Suprapubic skin (tissue), 4 donors: Measurements from ENCODE around the gene FOXN3. TPM values are rescaled to one million over a fixed set of nuclear protein-coding genes. Genes with fewer than 3 reads are reported as not detected.

Experiments
- DNase-seq, 2 donors: peaks; one replicate each; pipeline ENCODE4 v3.0.0-alpha.2; 2019; ENCODE audit warnings: low spot score in 2 of 2
- H3K27ac ChIP-seq: fragments of 200-600 bp; sonication (generic); one replicate; pipeline ENCODE4 v1.5.1; 2019
- H3K27me3 ChIP-seq: fragments of 200-600 bp; sonication (generic); one replicate; pipeline ENCODE4 v1.5.1; 2019
- H3K36me3 ChIP-seq: fragments of 200-600 bp; sonication (generic); one replicate; pipeline ENCODE4 v1.5.1; 2019
- H3K4me1 ChIP-seq: fragments of 200-600 bp; sonication (generic); one replicate; pipeline ENCODE4 v1.5.1; 2019
- H3K4me3 ChIP-seq: fragments of 200-600 bp; sonication (generic); one replicate; pipeline ENCODE4 v1.5.1; 2019; ENCODE audit warnings: mild to moderate bottlenecking
- H3K9me3 ChIP-seq: fragments of 200-600 bp; sonication (generic); one replicate; pipeline ENCODE4 v1.5.1; 2019
- CTCF ChIP-seq, 2 donors: fragments of 200-600 bp in 1 of 2; fragments of 450-650 bp in 1 of 2; sonication (generic) in 1 of 2; IDR thresholded peaks; one replicate each; pipeline ENCODE4 v1.5.1; 2016 to 2019; ENCODE audit warnings: antibody characterized with exemption in 2 of 2, mild to moderate bottlenecking in 1 of 2, moderate library complexity in 1 of 2
- EP300 ChIP-seq: sonication (generic); formaldehyde crosslinking; IDR thresholded peaks from one replicate; pipeline ENCODE4 v1.6.1; 2017; ENCODE audit warnings: antibody characterized with exemption
- POLR2A ChIP-seq, 2 donors: fragments of 450-650 bp; IDR thresholded peaks; one replicate each; pipeline ENCODE4 v1.6.1; 2017; ENCODE audit warnings: antibody characterized with exemption in 2 of 2, mild to moderate bottlenecking in 2 of 2, moderate library complexity in 2 of 2
- POLR2AphosphoS5 ChIP-seq, 3 donors: sonication (generic); formaldehyde crosslinking; IDR thresholded peaks; one replicate each; pipeline ENCODE4 v1.6.1; 2017; ENCODE audit warnings: antibody characterized with exemption in 3 of 3
- WGBS: methylation state at CpG from one replicate; pipeline ENCODE4 v1.1.5; 2018; 5-methylcytosine and 5-hydroxymethylcytosine counted together
- total RNA-seq, 4 donors: library from RNA; depleted of rRNA; stranded (reverse); fragments of >200 nt; gene quantifications; one replicate each; pipeline ENCODE4 v1.1.0, GENCODE V29; 2016

FOXN3 gene
- total RNA-seq, 4 donors from 2014 or later = 117 to 272 (median 172) TPM

- no peaks in the 10 kb centered on the region for H3K27me3 ChIP-seq
- H3K36me3 ChIP-seq = no peaks in the 10 kb centered on the region
- H3K4me1 ChIP-seq = peaks cover 70% of the 10 kb centered on the region
- H3K4me3 ChIP-seq = peak overlapping the region; percentile 31
- no peak for DNase-seq
- WGBS = 49% methylated on average over 11 of the region's 11 CpGs
- no peaks in the 10 kb centered on the region for H3K9me3 ChIP-seq
- peak overlapping the region; percentile 76 for H3K27ac ChIP-seq
- TF ChIP-seq POLR2AphosphoS5 (IDR thresholded peaks at IDR 0.05) (no peak), EP300 (no peak), POLR2A (IDR thresholded peaks at IDR 0.05) (no peak), CTCF (IDR thresholded peaks at IDR 0.05) (no peak)
Observed at GRCh38 chr14:89427426-89428172, 10.6 kb upstream of the FOXN3 start.

GRCh38 chr14:89425931-89426330, 8.9 kb upstream of the FOXN3 start:
- WGBS = 68% methylated on average over 6 of the region's 6 CpGs
- Histone ChIP-seq H3K4me3 (no peak overlapping the region), H3K36me3 (no peaks in the 10 kb centered on the region), H3K27me3 (no peaks in the 10 kb centered on the region), H3K4me1 (peaks cover 78% of the 10 kb centered on the region), H3K9me3 (no peaks in the 10 kb centered on the region), H3K27ac (peak overlapping the region; percentile 76)
- DNase-seq = no peak
- TF ChIP-seq POLR2AphosphoS5 (IDR thresholded peaks at IDR 0.05) = peak in 1 of 3 donors; percentile 64
- no peak for TF ChIP-seq EP300

- H3K36me3 ChIP-seq = no peaks in the 10 kb centered on the region
- no peaks in the 10 kb centered on the region for H3K27me3 ChIP-seq
- H3K27ac ChIP-seq = no peak overlapping the region
- peaks cover 62% of the 10 kb centered on the region for H3K4me1 ChIP-seq
- H3K9me3 ChIP-seq = no peaks in the 10 kb centered on the region
- WGBS = 79% methylated on average over 6 of the region's 6 CpGs
- TF ChIP-seq CTCF (IDR thresholded peaks at IDR 0.05) (no peak), POLR2A (IDR thresholded peaks at IDR 0.05) (no peak), POLR2AphosphoS5 (IDR thresholded peaks at IDR 0.05) (no peak), EP300 (no peak)
- no peak overlapping the region for H3K4me3 ChIP-seq
- no peak for DNase-seq
Observed at GRCh38 chr14:89424241-89424640, 7.2 kb upstream of the FOXN3 start.

GRCh38 chr14:89422952-89423345, 5.9 kb upstream of the FOXN3 start:
- no peaks in the 10 kb centered on the region for H3K9me3 ChIP-seq
- peaks cover 62% of the 10 kb centered on the region for H3K4me1 ChIP-seq
- H3K4me3 ChIP-seq = no peak overlapping the region
- H3K27ac ChIP-seq = peak overlapping the region; percentile 43
- 48% methylated on average over 5 of the region's 5 CpGs for WGBS
- no peaks in the 10 kb centered on the region for H3K27me3 ChIP-seq
- DNase-seq = no peak
- TF ChIP-seq CTCF (IDR thresholded peaks at IDR 0.05) = no peak
- no peak for TF ChIP-seq EP300
- TF ChIP-seq POLR2A (IDR thresholded peaks at IDR 0.05) = no peak
- TF ChIP-seq POLR2AphosphoS5 (IDR thresholded peaks at IDR 0.05) = no peak
- no peaks in the 10 kb centered on the region for H3K36me3 ChIP-seq

GRCh38 chr14:89422181-89422951, 5.3 kb upstream of the FOXN3 start:
- H3K27ac ChIP-seq = peak overlapping the region; percentile 43
- DNase-seq = peak in 1 of 2 donors; percentile 55

GRCh38 chr14:89420502-89420901, 3.5 kb upstream of the FOXN3 start:
- H3K27ac ChIP-seq = no peak overlapping the region
- TF ChIP-seq EP300 (no peak), CTCF (IDR thresholded peaks at IDR 0.05) (no peak), POLR2A (IDR thresholded peaks at IDR 0.05) (no peak), POLR2AphosphoS5 (IDR thresholded peaks at IDR 0.05) (no peak)

More at GRCh38 chr14:89422181-89422951, 5.3 kb upstream of the FOXN3 start:
- Histone ChIP-seq H3K4me3 (no peak overlapping the region), H3K27me3 (no peaks in the 10 kb centered on the region), H3K36me3 (no peaks in the 10 kb centered on the region), H3K9me3 (no peaks in the 10 kb centered on the region), H3K4me1 (peaks cover 62% of the 10 kb centered on the region)
- WGBS = 44% methylated on average over 11 of the region's 11 CpGs
- TF ChIP-seq POLR2AphosphoS5 (IDR thresholded peaks at IDR 0.05) (peak in 1 of 3 donors; percentile 13), POLR2A (IDR thresholded peaks at IDR 0.05) (no peak), EP300 (no peak)

More at GRCh38 chr14:89420502-89420901, 3.5 kb upstream of the FOXN3 start:
- WGBS = 73% methylated on average over 3 of the region's 3 CpGs
- DNase-seq = no peak
- no peak overlapping the region for H3K4me3 ChIP-seq
- H3K9me3 ChIP-seq = no peaks in the 10 kb centered on the region
- peaks cover 51% of the 10 kb centered on the region for H3K4me1 ChIP-seq
- H3K36me3 ChIP-seq = no peaks in the 10 kb centered on the region
- no peaks in the 10 kb centered on the region for H3K27me3 ChIP-seq
